T-cell (primary cell): ENCODE measurements around the gene NOC4L. TPM values are rescaled to one million over a fixed set of nuclear protein-coding genes. Genes with fewer than 3 reads are reported as not detected.

Experiments
- ATAC-seq, 4 experiments: fragments of 200-7000 bp in 3 of 4; fragments of 150-1000 bp in 1 of 4; cut with Tn5 transposase; replicated peaks in 1 of 4; 1 replicate in 3 of 4; 2 replicates in 1 of 4; pipeline ENCODE4 v1.10.0; 2021; ENCODE audit warnings: moderate library complexity in 3 of 4, mild to moderate bottlenecking in 2 of 4, moderate number of reproducible peaks in 1 of 4
- CTCF ChIA-PET, 2 donors: fragments of 300-600 bp; sonication (Branson Sonifier 250); formaldehyde crosslinking; loops; one replicate each; lab custom pipeline; 2022; ENCODE audit warnings: antibody characterized with exemption in 2 of 2; lab: Charles Lee
- POLR2A ChIA-PET, 2 donors: fragments of 300-600 bp; sonication (Branson Sonifier 250); formaldehyde crosslinking; loops; one replicate each; lab custom pipeline; 2022; ENCODE audit warnings: antibody characterized with exemption in 2 of 2; lab: Charles Lee
- DNase-seq, 35 experiments: peaks; one replicate each; pipeline versions ENCODE4 v3.0.0 to v3.0.0-alpha.2; 2013 to 2023
- H3K27ac ChIP-seq: one replicate; pipeline ENCODE4 v1.5.1; 2013; ENCODE audit warnings: low read length
- H3K27me3 ChIP-seq, 2 experiments: replicated peaks in 1 of 2; 1 replicate in 1 of 2; 2 replicates in 1 of 2; pipeline versions ENCODE4 v1.6.1 to v1.7.0; 2013; ENCODE audit warnings: low read length in 1 of 2, mixed read lengths in 1 of 2; ENCODE audit not compliant: control insufficient read depth in 2 of 2, insufficient read depth in 2 of 2; ENCODE audit errors: extremely low read depth in 1 of 2
- H3K36me3 ChIP-seq, 2 donors: 1 replicate in 1 of 2; 2 replicates in 1 of 2; pipeline versions ENCODE4 v1.6.1 to v1.7.0; 2013; ENCODE audit warnings: low read length in 1 of 2; ENCODE audit not compliant: control insufficient read depth in 2 of 2, insufficient read depth in 1 of 2; ENCODE audit errors: extremely low read depth in 1 of 2
- H3K4me1 ChIP-seq, 2 experiments: 1 replicate in 1 of 2; 2 replicates in 1 of 2; pipeline versions ENCODE4 v1.6.1 to v1.7.0; 2013; ENCODE audit warnings: low read length in 2 of 2, mixed read lengths in 1 of 2; ENCODE audit not compliant: insufficient read depth in 2 of 2, control insufficient read depth in 1 of 2; ENCODE audit errors: extremely low read depth in 1 of 2
- H3K4me3 ChIP-seq, 2 donors: 1 replicate in 1 of 2; 2 replicates in 1 of 2; pipeline versions ENCODE4 v1.5.1 to v1.7.0; 2013; ENCODE audit warnings: mild to moderate bottlenecking in 2 of 2, low read length in 1 of 2, moderate library complexity in 1 of 2; ENCODE audit not compliant: control insufficient read depth in 1 of 2; ENCODE audit errors: extremely low read depth in 1 of 2
- H3K9me3 ChIP-seq: 2 replicates; pipeline ENCODE4 v1.7.0; 2013
- H3K27ac Mint-ChIP-seq, 2 donors: one replicate each; pipeline ENCODE4 v1.8.0; 2020 to 2021; ENCODE audit warnings: mild to moderate bottlenecking in 2 of 2, mixed read lengths in 2 of 2
- H3K27me3 Mint-ChIP-seq, 2 donors: one replicate each; pipeline ENCODE4 v1.8.0; 2021 to 2022; ENCODE audit warnings: mixed read lengths in 2 of 2
- H3K36me3 Mint-ChIP-seq: one replicate; pipeline ENCODE4 v1.8.0; 2021; ENCODE audit warnings: mixed read lengths
- H3K4me1 Mint-ChIP-seq, 3 donors: one replicate each; pipeline ENCODE4 v1.8.0; 2020 to 2022; ENCODE audit warnings: mixed read lengths in 3 of 3, mild to moderate bottlenecking in 1 of 3
- H3K4me3 Mint-ChIP-seq, 3 donors: one replicate each; pipeline ENCODE4 v1.8.0; 2020 to 2022; ENCODE audit warnings: mild to moderate bottlenecking in 3 of 3, mixed read lengths in 3 of 3, moderate library complexity in 3 of 3
- H3K9me3 Mint-ChIP-seq, 3 donors: one replicate each; pipeline ENCODE4 v1.8.0; 2020 to 2022; ENCODE audit warnings: mixed read lengths in 3 of 3
- WGBS: methylation state at CpG from one replicate; pipeline ENCODE4 v1.1.5; 2013; ENCODE audit warnings: missing lambda C conversion rate; ENCODE audit not compliant: insufficient coverage; 5-methylcytosine and 5-hydroxymethylcytosine counted together
- total RNA-seq, 35 experiments: library from RNA in 6 of 35; stranded (reverse) in 6 of 35; fragments of 120-200 nt in 1 of 35; gene quantifications; one replicate each; pipeline versions ENCODE4 v1.2.1 to v1.2.4 and lab custom pipeline; 2013 to 2026

NOC4L gene
- total RNA-seq, 5 donors from 2014 or later (not counting 1 experiment from before 2014, with no cell fraction given), result 14.6 to 28.9 (median 26.4) TPM

GRCh38 chr12:132190012-132190755 lies 45.9 kb downstream of the NOC4L start:
- Histone ChIP-seq H3K4me1 (peaks cover 9 to 56% of the 10 kb centered on the region in 2 experiments), H3K36me3 (peaks cover 0 to 5% of the 10 kb centered on the region in 2 donors), H3K27ac (peak overlapping the region; percentile 76), H3K27me3 (no peaks in the 10 kb centered on the region), H3K4me3 (peak overlapping the region; percentile 53 to 63), H3K9me3 (no peaks in the 10 kb centered on the region)
- Mint-ChIP-seq H3K9me3 (peaks cover 0 to 10% (median 8%) of the 10 kb centered on the region in 3 donors), H3K4me3 (peak overlapping the region; percentile 95 to 97 (median 97)), H3K27ac (peak overlapping the region; percentile 93 to 98), H3K4me1 (peaks cover 39 to 52% (median 39%) of the 10 kb centered on the region in 3 donors), H3K36me3 (peaks cover 10% of the 10 kb centered on the region), H3K27me3 (no peaks in the 10 kb centered on the region)
- CTCF ChIA-PET, result no interaction called here
- POLR2A ChIA-PET, result no interaction called here
- ATAC-seq (peak; percentile 2 to 5 (median 3)), DNase-seq (no peak)
- WGBS, result 33% methylated on average over 44 of the region's 59 CpGs

DNA sequence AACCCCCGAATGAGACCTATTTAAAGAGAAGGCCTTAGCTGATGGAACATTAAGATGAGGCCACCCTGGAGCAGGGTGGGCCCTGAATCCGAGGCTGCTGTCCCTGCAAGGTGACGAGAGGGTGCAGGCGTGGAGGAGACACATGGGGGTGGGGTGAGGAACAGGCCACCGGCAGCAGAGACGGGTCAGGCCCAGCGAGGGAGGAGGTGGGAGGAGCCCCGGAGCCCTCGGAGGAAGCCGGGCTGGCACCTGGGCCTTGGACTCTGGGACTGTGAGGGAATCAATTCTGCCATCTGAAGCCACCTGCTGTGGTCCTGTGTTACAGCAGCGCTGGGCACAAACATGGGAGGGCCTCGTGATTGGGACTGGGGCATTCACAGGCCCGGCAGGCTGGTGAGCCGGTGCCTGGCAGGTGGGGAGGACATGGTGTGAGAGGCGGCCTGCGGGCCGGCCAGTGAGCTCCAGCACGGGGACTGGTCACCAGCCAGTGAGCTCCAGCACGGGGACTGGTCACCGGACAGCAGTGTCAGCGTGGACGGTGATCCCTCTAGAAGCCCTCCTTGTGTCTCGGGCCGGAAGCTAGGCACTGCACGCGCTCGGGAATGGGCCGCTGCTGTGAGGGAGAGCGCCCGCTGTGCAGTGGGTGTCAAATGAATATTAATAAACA lies 46.7 kb downstream of the NOC4L start:
- Histone ChIP-seq H3K9me3 (no peaks in the 10 kb centered on the region), H3K36me3 (peaks cover 0 to 5% of the 10 kb centered on the region in 2 donors), H3K4me3 (peak overlapping the region in 1 of 2 donors; percentile 63), H3K27me3 (no peaks in the 10 kb centered on the region), H3K4me1 (peaks cover 6 to 48% of the 10 kb centered on the region in 2 experiments), H3K27ac (peak overlapping the region; percentile 76)
- DNase-seq (no peak), ATAC-seq (no peak)
- WGBS, result 94% methylated on average over 15 of the region's 30 CpGs
- peak overlapping the region; percentile 23 to 39 for H3K27ac Mint-ChIP-seq
- H3K4me3 Mint-ChIP-seq, result peak overlapping the region; percentile 95 to 97 (median 97)
- H3K27me3 Mint-ChIP-seq, result no peaks in the 10 kb centered on the region
- ChIA-PET POLR2A (no interaction called here), CTCF (no interaction called here)
- peaks cover 0 to 10% (median 8%) of the 10 kb centered on the region in 3 donors for H3K9me3 Mint-ChIP-seq
- H3K36me3 Mint-ChIP-seq, result peaks cover 10% of the 10 kb centered on the region
- H3K4me1 Mint-ChIP-seq, result peaks cover 31 to 44% (median 31%) of the 10 kb centered on the region in 3 donors

DNA sequence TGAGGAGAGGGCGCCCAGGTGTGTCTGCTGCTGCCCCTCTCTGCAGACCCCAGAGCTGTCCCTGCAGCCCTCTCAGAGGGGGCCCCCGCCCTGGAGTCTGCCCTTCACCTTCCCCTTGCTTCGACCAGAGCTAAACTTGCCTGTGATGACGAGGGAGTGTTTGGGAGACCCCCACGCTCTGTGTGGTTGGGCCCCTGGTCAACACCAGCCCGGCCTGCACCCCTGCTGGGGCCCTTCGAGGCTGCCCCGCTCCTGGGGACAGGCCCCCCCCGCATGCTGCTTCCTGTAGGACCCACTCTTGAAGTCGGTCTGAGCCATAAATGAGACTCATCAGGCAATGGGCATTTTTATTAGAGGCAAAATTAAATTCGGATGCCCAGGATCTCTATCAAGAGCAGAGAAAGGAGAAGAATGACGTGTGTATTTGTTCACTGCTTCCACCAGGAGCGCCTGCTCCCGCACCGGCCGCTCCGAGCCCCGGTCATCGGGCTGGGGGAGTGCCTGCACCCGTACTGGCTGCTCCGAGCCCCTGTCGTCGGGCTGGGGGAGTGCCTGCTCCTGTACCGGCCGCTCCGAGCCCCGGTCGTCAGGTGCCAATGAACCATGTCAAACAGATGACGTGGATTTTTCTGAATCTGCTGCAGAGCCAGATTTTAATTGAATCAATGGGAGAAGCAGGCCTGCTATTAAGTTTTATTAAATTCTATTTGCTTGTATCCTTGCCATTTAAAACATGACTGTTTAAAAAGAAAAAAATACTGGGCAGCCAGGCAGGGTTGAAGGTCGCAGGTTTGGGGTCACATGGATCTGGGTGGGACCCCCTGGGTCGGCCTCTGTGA lies 47.7 kb downstream of the NOC4L start:
- no peak overlapping the region for H3K27ac Mint-ChIP-seq

DNA sequence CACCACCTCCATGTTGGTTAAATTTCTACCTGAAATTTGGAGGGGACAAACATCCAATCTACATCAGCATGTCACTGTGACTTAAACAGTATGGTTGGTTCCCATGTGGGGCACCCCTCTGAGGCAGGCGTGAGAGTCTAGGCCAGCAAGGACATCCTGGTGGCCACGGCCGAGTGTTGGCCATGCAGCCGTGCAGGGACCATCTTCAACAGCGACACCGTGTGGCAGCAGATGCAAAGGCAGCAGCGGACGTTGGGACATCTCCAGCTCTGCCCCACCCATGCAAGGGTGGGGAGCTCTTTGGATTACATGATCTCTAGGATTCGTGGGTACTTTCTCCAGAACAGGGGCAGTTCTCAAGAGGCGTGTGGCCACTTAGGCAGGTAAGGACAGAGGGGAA lies 49.8 kb downstream of the NOC4L start:
- ChIA-PET POLR2A (no interaction called here), CTCF (interaction anchor here in 1 of 2 donors (1.0 kb wide), 1 partner anchor 19 kb away, joined by 3 read pairs; no protein-coding TSS in a partner anchor)
- Histone ChIP-seq H3K27ac (no peak overlapping the region), H3K4me1 (peaks cover 0 to 17% of the 10 kb centered on the region in 2 experiments), H3K9me3 (no peaks in the 10 kb centered on the region), H3K36me3 (no peaks in the 10 kb centered on the region), H3K27me3 (no peaks in the 10 kb centered on the region), H3K4me3 (peak overlapping the region in 1 of 2 donors; percentile 3)
- Mint-ChIP-seq H3K4me1 (peaks cover 5 to 19% (median 15%) of the 10 kb centered on the region in 3 donors), H3K9me3 (peaks cover 0 to 10% (median 8%) of the 10 kb centered on the region in 3 donors), H3K27me3 (no peaks in the 10 kb centered on the region), H3K27ac (no peak overlapping the region), H3K36me3 (peaks cover 10% of the 10 kb centered on the region), H3K4me3 (no peak overlapping the region)
- no peak for ATAC-seq
- 66% methylated on average over 10 of the region's 10 CpGs for WGBS
- DNase-seq, result peak in 1 of 35 experiments; percentile 43

More for the DNA sequence above, 47.7 kb downstream of the NOC4L start:
- peaks cover 0 to 10% (median 8%) of the 10 kb centered on the region in 3 donors for H3K9me3 Mint-ChIP-seq
- Histone ChIP-seq H3K4me3 (no peak overlapping the region), H3K36me3 (peaks cover 0 to 5% of the 10 kb centered on the region in 2 donors), H3K4me1 (peaks cover 2 to 39% of the 10 kb centered on the region in 2 experiments), H3K27ac (no peak overlapping the region), H3K27me3 (no peaks in the 10 kb centered on the region), H3K9me3 (no peaks in the 10 kb centered on the region)
- H3K27me3 Mint-ChIP-seq, result no peaks in the 10 kb centered on the region
- H3K4me1 Mint-ChIP-seq, result peaks cover 21 to 35% (median 23%) of the 10 kb centered on the region in 3 donors
- POLR2A ChIA-PET, result no interaction called here
- DNase-seq (no peak), ATAC-seq (no peak)
- CTCF ChIA-PET, result no interaction called here
- H3K4me3 Mint-ChIP-seq, result no peak overlapping the region
- H3K36me3 Mint-ChIP-seq, result peaks cover 10% of the 10 kb centered on the region
- WGBS, result 90% methylated on average over 27 of the region's 31 CpGs

- H3K9me3 ChIP-seq, result no peaks in the 10 kb centered on the region
- no peaks in the 10 kb centered on the region for H3K36me3 ChIP-seq
- H3K36me3 Mint-ChIP-seq, result peaks cover 7% of the 10 kb centered on the region
- H3K4me1 ChIP-seq, result peaks cover 0 to 13% of the 10 kb centered on the region in 2 experiments
- no peak overlapping the region for H3K4me3 ChIP-seq
- H3K27ac Mint-ChIP-seq, result no peak overlapping the region
- H3K27me3 Mint-ChIP-seq, result no peaks in the 10 kb centered on the region
- no peak for DNase-seq
- ChIA-PET CTCF (interaction anchor here in 1 of 2 donors (1.0 kb wide), 1 partner anchor 20 kb away, joined by 3 read pairs; no protein-coding TSS in a partner anchor), POLR2A (no interaction called here)
- H3K9me3 Mint-ChIP-seq, result peaks cover 0 to 10% (median 8%) of the 10 kb centered on the region in 3 donors
- ATAC-seq, result no peak
- 65% methylated on average over 7 of the region's 8 CpGs for WGBS
- peaks cover 0 to 15% (median 12%) of the 10 kb centered on the region in 3 donors for H3K4me1 Mint-ChIP-seq
- H3K4me3 Mint-ChIP-seq, result no peak overlapping the region
- no peak overlapping the region for H3K27ac ChIP-seq
- H3K27me3 ChIP-seq, result peaks cover 0 to 2% of the 10 kb centered on the region in 2 experiments
These were observed 50.3 kb downstream of the NOC4L start for GRCh38 chr12:132194556-132194955.
